C4-2B (cell line): ENCODE measurements around the gene AFF1.

ENCODE experiments used
- CTCF ChIP-seq: fragments of 450-650 bp; conservative IDR thresholded peaks from 2 replicates; pipeline ENCODE4 v1.5.1; 2017; ENCODE audit warnings: mild to moderate bottlenecking
- ZFX ChIP-seq: fragments of 450-650 bp; IDR thresholded peaks from 2 replicates; pipeline ENCODE4 v1.6.1; 2017

DNA sequence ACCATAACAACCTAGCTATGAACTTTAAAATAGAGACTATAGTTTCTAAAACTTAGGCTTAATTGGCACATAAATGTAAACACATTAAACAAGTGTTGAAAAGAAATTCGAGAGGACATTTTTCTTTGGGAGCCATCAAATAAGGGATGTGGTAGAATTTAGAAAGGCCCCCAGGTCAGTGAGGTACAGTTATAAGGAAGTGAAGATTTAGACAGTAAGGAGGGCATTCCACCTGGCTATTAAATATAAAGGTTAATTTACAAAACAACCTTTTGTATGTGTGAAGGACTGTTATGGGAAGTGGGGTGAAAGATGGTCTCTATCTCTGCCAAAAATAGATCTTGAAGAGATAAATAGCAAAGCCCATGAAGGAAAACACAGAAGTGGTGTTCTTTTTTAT lies 83.9 kb downstream of the AFF1 start:
- TF ChIP-seq CTCF (no peak), ZFX (no peak)
